Stimulated activated CD4-positive, alpha-beta T cell treated with anti-CD3 and anti-CD28 coated beads, Interleukin-1b, Interleukin-23, amount 100 ng/mL, for 4 hours (primary cell): ENCODE results near the gene ENTREP1.
"Not testable (repeated sequence)": the region's sequence is repeated elsewhere in the genome, so short reads cannot be mapped to it uniquely, and the experiment has no call there.

Experiments used
- DNase-seq, 2 donors: peaks; one replicate each; pipeline ENCODE4 v3.0.0-alpha.2; 2020; ENCODE audit warnings: low read depth in 2 of 2

Gene ENTREP1, protein sequence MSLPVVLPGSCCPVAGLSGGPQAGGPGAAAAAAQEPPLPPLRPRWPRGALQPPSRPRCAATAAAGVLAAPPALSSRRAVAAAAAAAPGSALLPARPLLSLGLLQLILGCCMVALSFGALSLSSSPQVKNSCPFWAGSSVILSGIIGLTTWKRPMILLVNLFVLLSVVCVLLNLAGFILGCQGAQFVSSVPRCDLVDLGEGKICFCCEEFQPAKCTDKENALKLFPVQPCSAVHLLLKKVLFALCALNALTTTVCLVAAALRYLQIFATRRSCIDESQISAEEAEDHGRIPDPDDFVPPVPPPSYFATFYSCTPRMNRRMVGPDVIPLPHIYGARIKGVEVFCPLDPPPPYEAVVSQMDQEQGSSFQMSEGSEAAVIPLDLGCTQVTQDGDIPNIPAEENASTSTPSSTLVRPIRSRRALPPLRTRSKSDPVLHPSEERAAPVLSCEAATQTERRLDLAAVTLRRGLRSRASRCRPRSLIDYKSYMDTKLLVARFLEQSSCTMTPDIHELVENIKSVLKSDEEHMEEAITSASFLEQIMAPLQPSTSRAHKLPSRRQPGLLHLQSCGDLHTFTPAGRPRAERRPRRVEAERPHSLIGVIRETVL

DNA sequence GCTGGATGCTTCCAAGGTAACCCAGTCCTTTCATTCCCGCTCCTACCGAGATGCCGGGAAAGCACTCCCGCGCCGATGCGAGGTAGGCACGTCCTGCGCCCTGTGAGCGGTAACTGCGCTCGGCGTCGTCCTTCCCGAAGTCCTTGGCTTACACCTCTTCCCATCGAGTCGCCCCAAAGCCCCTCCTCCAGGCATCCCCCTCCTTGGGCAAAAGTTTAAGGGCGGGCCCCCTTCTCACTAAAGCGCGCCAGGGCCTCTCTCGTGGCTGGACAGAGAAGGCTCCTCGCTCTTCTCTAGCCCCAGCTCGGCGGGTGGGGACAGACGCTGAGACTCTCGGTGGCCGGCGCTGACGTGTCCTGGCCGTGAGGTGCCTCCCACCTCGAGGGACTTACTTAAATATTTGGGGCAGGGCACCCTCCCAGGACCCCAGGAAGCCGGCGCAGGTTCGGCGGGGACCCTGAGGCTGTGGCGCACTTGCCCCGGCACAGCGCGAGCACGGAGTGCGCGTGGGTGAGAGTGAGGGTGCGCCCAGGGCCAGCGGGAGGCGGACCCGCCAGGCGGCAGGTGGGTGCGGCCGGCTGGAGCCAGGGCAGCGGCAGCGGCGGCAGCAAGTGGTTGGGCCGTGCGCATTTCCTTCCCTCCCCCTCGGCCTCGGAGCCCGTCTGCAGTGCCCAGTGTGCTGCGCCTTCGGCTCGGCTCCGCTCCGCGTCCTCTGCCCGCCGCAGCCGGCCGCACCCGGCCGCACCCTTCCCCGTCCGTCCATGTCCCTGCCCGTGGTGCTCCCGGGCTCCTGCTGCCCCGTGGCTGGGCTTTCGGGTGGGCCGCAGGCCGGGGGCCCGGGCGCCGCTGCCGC lies at the start of gene ENTREP1:
Gene ENTREP1 (plus strand): TSS at position 667 of the 853 bp plus-strand sequence. CDS start 95 bp downstream, at position 762.
- DNase-seq: no peak

DNA sequence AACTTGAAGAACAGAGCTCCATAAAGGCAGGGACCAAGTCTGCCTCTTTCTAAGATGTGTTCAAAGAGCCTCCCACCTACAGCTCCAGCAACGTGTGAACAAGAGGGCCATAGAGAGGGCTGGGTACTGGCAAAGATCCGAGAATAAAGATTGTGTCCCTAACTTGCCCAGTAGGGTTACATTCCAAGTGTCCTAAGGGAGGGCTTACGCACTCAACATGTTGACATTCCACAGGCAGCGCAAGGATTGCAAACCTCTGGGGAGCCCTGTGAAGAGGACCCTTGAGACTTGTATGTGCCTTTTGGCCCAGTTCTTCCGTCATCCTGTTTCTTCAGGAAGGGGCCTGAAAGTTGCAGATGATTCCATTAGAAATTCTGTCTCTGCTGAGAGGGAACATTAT lies 48.2 kb upstream of the ENTREP1 start:
- no peak for DNase-seq

DNA sequence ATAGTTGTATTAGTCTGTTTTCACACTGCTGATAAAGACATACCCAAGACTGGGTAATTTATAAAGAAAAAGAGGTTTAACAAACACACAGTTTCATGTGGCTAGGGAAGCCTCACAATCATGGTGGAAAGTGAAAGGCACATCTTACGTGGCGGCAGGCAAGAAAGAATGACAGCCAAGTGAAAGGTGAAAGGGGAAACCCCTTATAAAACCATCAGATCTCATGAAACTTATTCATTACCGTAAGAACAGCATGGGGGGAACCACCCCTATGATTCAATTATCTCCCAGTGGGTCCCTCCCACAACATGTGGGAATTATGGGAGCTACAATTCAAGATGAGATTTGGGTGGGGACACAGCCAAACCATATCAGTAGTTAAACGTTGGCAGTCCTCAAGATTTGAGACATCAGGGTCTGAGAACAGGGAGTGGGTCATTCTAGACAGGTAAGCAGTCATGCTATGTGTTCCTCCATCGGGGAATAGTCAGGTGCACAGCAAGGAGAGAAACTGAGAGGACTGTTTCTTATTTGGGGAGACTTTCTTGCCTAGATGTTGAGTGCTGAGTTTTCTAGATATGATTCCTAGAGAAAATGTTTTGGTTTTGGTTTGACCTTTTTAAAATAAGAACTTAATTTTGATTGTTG lies 45.8 kb upstream of the ENTREP1 start:
- DNase-seq: no peak

DNA sequence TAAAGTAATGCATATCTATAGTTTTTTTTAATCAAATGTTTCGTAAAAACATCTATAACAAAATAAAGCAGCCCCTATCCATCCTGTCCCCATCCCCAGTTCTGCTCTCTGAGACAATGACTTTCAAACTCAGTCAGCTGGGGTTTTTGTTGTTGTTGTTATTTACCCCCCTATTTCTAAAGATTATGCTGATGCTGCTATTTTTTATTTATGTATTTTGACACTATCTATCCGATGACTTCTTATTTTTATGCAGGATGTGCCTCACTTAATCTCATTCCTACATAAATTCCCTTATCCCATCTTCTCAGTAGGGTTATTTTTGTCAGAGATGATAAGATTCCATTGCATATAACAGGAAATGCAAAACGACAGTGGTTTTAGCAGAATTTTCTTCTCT lies 45.3 kb upstream of the ENTREP1 start:
- DNase-seq: no peak

DNA sequence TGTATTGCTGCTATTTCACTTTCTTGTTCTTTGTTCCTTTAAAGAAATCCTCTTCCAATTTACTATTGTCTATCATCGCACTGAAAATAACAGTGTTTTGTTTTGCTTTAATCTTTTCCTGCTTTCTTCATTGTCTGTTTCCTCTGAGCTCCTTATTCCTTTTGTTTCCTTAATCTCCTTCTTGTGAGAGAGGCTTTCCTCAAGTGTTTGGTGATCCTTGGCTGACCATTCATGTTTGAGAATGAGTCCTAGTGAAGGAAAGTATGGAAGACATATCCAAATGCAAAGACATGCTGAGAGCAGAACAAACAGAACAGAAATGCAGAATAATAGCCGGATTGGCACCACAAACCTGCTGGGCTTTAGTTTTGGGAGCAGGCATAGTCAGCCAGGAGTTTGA lies 42.0 kb upstream of the ENTREP1 start:
- DNase-seq: no peak

DNA sequence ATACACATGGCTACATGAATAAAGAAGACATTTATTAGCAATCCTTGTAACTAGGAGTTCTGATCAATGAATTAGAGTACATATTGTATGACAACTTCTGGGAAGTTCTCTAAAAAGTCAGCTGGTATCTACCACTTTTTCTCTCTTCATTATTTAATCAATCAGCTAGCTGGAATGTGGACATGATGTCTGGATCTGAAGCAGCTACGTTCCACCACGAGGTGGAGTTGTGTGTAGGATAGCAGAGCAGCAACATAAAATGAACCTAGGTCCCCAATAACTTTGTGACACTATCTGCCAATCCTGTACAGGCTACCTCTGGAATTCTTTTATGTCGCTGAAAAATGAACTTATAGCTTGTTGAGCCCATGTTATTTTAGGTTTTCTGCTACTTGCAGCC lies 32.9 kb upstream of the ENTREP1 start:
- DNase-seq: no peak

DNA sequence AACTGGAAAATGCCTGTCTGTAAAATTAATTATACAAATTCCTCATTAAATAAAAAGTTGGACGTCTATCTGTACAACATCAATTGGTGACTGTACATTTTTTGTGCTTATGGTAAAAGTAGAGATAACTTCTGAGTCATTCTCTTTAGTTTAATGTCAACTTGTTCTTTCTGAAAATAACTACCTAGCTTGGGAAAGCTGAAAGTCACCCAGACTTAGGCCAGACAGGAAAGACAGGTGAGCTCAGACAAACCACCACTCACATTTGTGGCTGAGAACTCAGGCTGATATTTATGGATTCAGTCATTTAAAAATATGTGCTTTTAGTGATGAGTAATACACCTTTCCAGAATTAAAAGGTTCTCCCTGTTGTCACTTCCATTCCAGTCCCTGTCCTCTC lies 31.9 kb upstream of the ENTREP1 start:
- no peak for DNase-seq

DNA sequence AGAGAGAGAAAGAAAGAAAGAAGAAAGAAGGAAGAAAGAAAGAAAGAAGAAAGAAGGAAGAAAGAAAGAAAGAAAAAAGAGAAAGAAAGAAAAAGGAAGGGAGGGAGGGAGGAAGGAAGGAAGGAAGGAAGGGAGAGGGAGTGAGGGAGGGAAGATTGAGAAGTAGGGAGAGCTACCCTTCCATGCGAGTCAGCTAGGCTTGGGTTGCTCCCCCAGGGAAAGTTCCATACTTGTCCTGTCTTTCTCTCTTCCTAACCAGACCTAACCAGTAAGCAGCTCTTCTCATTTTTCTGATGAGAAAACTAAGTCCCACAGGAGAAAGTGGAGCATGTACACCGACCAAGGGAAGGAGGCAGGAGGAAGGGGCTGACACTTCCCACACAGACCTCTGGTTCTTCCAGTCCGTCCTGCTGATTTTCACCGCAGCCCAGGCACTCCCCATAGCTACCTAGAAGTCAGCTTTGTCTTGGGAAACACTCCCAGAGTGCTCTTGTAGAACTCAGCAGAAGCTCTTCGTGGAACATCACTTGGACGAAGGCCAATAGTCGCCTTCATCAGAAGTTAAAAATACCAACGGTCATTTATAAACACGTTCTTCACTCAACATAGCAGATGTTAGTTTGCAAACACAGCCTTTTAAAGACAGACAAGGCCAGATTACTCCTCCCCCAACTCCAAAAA lies 29.0 kb upstream of the ENTREP1 start:
- DNase-seq: no peak

DNA sequence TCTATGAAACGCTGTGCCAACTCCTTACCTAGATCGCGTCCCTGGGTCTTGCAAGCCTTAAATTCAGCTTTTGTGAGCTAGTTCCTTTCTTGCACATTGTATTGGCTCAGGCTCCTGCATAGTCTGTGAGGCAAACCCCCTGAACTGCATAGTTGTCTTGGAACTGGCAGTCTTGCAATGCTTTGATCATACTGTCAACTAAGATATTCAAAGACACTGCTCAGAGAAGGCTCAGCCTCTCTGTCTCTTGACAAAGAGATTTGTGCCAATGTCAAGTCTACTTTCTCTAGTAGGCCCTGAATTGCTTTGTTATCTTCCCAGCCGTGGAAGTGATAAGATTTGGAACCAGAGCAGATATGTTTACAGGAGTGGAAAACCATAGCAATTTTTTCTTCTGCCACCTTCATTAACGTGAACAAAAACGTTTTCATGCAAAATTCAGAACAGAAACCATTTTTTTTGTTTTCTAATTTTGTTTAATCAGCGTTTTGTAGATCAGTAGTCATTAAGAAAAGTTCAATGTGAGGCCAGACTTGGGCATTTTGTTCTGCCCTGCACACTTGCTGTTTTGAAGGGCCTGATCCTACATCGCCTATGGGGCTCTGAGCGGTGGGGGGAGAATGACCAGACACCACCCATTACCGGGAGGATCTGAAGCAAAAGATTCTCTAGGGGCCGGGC lies 27.6 kb upstream of the ENTREP1 start:
- DNase-seq: no peak

DNA sequence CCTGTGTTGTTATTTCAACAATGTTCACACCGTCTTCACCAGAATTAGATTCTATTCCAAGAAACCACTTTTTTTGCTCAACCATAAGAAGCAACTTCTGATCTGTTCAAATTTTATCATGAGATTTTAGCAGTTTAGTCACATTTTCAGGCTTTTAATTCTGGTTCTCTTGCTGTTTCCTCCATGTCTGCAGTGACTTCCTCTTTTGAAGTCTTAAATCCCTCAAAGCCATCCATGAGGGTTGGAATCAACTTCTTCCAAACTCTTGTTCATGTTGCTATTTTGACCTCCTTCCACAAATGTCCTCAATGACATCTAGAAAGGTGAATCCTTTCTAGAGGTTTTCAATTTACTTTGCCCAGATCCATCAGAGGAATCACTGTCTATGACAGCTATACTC lies 25.7 kb upstream of the ENTREP1 start:
- DNase-seq: no peak

DNA sequence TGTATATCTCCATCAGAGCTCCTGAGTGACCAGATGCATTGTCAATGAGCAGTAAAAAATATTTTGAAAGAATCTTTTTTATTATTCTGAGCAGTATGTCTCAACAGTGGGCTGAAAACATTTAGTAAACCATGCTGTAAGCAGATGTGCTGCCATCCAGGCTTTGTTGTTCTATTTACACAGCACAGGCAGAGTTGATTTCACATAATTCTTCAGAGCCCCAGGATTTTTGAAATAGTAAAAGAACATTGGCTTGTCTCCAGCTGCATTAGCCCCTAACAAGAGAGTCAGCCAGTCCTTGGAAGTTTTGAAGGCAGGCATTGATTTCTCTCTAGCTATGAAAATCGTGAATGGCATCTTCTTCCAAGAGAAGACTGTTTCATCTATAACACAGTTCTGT lies 25.2 kb upstream of the ENTREP1 start:
- no peak for DNase-seq

DNA sequence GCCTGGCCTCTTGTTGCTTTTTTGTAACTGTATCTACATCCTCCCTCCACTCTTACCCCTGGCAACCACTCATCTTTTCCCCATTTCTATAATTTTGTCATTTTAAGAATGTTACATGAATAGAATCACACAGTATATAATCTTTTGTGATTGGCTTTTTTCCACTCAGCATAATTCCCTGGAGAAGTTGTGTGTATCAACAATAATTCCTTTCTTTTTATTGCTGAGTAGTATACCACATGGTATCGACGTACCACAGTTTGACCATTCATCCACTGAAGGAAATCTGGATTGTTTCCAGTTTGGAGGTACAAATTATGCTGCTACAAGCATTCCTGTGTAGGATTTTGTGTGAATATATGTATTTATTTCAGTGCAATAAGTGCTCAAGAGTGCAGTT lies 21.7 kb upstream of the ENTREP1 start:
- DNase-seq: no peak

DNA sequence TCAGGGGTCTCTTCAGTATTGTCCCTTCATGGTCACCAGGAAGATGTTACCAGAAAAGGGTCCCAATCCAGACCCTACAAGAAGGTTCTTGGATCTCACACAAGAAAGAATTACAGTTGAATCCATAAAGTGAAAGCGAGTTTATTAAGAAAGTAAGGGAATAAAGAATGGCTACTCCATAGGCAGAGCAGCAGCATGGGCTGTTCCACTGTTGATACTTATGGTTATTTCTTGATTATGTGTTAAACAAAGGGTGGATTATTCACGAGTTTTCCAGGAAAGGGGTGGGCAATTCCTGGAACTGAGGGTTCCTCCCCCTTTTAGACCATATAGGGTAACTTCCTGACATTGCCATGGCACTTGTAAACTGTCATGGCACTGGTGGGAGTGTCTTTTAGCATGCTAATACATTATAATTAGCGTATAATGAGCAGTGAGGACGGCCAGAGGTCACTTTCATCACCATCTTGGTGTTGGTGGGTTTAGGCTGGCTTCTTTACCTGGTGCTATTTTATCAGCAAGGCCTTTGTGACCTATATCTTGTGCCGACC lies 18.0 kb upstream of the ENTREP1 start:
- DNase-seq: not testable (repeated sequence)

DNA sequence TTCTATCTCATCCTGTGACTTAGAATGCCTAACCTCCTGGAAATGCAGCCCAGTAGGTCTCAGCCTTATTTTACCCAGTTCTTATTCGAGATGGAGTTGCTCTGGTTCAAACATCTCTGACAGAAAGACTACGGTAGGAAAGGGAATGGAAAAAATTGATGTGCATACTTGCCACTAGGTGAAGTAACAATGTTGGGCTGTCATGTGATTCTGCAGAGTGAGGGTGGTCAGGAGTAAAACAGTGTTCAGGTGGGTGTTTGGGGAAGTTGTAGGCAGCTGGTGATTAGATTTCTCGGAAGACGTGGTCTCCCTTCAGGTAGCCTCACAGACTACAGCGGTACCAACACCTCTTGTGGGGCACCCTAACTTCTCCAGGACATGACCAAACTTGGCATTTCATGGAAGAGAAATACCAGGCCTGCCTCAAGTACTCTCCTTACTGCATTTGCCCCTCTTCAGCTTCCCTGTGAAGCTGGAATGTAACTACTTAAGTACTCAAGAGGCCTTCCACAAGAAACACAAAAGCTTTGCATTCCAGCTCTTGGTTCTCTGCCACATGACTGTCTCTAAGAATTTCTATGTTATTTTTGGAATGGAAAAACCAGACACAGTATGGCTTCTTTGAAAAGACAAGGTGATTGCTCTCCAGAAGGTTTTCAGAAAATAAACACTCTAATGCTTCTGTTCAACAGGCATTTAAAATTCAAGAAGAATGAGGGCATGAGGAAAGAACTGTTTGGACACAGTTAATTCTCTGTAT lies 17.4 kb upstream of the ENTREP1 start:
- DNase-seq: no peak

DNA sequence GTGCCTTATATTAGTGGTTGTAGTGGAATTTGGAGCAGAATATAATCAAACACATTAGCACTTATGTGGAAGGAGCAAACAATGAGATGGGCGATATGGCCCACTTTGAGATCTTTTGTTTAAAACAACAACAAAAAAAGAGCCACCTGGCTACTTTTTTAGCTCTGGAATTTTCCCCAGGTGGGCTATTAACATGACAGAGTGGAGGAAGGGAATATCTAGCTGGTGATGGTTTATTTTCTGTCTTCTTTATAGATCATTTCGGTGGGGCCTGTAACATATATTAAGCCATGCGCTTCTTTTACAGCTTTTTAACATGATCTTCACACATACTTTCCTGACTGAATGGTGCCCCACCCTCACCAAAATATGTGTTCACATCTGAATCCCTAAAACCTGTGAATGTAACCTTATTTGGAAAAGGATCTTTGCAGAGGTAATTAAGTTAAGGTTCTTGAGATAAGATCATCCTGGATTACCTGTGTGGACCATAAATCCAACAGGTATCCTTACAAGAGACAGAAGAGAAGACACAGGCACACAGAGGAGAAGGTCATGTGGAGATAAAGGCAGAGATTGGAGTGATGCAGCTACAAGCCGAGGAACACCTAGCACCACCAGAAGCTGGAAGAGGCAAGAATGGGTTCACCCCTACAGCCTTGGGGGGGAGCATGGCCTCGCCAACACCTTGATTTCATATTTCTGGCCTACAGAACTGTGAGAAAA lies 16.6 kb upstream of the ENTREP1 start:
- no peak for DNase-seq

DNA sequence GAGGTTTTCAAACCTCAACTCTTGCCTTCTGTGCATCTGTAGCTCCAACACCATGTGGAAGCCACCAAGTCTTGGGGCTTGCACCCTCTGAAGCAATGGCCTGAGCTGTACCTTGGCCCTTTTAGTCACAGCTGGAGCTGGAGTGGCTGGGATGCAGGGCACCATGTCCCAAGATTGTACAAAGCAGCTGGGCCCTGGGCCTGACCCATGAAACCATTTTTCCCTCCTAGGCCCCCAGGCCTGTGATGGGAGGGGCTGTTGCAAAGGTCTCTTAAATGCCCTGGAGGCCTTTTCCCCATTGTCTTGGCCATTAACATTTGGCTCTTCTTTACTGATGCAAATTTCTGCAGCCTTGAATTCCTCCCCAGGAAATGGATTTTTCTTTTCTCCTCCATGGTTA lies 11.8 kb upstream of the ENTREP1 start:
- no peak for DNase-seq

DNA sequence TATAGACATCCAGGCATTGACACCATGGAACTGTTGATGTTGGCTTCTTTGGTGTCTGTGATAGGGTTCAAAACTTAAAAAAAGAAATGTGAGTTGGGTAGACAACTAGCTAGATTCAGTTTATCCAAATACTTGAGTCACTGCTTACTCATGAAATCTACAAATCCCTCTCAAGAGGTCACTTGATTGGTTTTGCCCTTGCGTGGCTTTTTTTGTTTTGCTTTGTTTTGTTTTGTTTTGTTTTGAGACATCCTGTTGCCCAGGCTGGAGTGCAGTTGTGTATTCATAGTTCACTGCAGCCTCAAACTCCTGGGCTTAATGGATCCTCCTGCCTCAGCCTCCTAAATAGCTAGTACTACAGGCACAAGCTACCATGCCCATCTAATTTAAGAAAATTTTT lies 10.5 kb upstream of the ENTREP1 start:
- no peak for DNase-seq

DNA sequence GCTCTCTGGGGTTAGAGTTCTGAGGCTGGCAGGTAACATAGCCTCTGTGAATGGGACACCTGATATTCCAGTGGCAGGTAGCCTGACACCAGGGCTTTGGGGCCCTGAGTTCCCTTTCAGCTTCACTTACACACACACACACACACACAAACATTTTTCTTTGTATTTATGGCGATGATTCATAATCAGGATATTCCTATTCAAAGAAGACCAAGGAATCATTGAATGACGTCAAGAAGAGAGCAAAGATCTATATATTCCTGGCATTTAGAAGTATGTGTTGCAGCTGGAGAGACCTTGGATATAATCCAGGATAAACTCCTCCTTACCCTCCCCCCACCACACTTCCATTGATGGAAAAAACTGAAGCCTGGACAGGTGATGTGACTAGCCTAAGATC lies 7.9 kb upstream of the ENTREP1 start:
- DNase-seq: no peak

DNA sequence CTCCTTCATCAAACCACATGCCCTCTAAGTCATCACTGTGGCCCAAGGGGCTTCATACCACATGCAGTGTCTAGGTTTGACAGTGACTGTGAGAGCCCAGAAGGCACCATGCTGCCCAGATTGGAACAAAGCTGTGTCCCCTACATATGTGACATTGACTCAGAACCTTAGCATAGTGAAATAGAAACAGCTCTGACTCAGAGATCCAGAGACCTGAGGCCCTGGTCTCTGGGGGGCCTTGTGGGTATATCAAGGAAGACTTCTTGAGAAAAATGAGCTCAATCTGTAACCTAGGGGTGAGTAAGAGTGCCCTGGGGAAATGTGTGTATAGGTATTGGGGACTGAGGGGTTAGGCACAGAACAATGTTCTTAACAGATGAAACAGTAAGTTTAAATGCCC lies 7.1 kb upstream of the ENTREP1 start:
- DNase-seq: no peak
